OCI-LY7 (cell line): Measurements from ENCODE around the gene MPHOSPH8.

ENCODE experiments used
- CTCF ChIP-seq: fragments of 200-600 bp; sonication (generic); conservative IDR thresholded peaks from 2 replicates; pipeline ENCODE4 v1.5.1; 2014; ENCODE audit warnings: mild to moderate bottlenecking, antibody characterized with exemption, low read length, moderate library complexity, mixed read lengths
- EZH2phosphoT487 ChIP-seq: fragments of 200-600 bp; sonication (generic); IDR thresholded peaks from 2 replicates; pipeline ENCODE4 v1.6.1; 2018; ENCODE audit warnings: low read depth, borderline replicate concordance, mild to moderate bottlenecking, mixed run types, antibody characterized with exemption, low read length, moderate library complexity, mixed read lengths

GRCh38 chr13:19646063-19646462 lies 12.6 kb downstream of the MPHOSPH8 start:
- TF ChIP-seq CTCF (no peak), EZH2phosphoT487 (no peak)
